Measurements from ENCODE around the gene KCNIP1.

The KCNIP1 gene

GRCh38 chr5:170715141-170715540, 211.3 kb downstream of the KCNIP1 start:
- no peak overlapping the region for H3K9ac ChIP-seq (ENCODE audit: low read length)
- H3F3A ChIP-seq (ENCODE audit: insufficient read depth), result no peaks in the 10 kb centered on the region
- no peak overlapping the region for H3K4me2 ChIP-seq (ENCODE audit: low read depth, low read length, poor library complexity, severe bottlenecking)
- no peak overlapping the region for H3K4me3 ChIP-seq (ENCODE audit: insufficient read depth, low read length, poor library complexity, severe bottlenecking)
- no peaks in the 10 kb centered on the region for H3K79me2 ChIP-seq (ENCODE audit: insufficient read depth, low read length)
- no peak overlapping the region for H2AFZ ChIP-seq (ENCODE audit: low read depth, low read length, severe bottlenecking)
- H3K36me3 ChIP-seq (ENCODE audit: low read length), result no peaks in the 10 kb centered on the region
- no peaks in the 10 kb centered on the region for H3K9me3 ChIP-seq (ENCODE audit: insufficient read depth, low read length)
- H3K9me2 ChIP-seq (replicated peaks; ENCODE audit: insufficient read depth, low read length), result no peaks in the 10 kb centered on the region
- TF ChIP-seq EZH2phosphoT487 (conservative IDR thresholded peaks at IDR 0.05; ENCODE audit: low read length) (no peak), CTCF (IDR thresholded peaks at IDR 0.05; ENCODE audit: insufficient read depth, low read length, poor library complexity, severe bottlenecking) (no peak)
- H3K27me3 ChIP-seq (ENCODE audit: low read length), result no peaks in the 10 kb centered on the region
- no peaks in the 10 kb centered on the region for H4K20me1 ChIP-seq (ENCODE audit: low read depth, low read length)
- no peak overlapping the region for H3K27ac ChIP-seq (ENCODE audit: low read depth, low read length)

DNA sequence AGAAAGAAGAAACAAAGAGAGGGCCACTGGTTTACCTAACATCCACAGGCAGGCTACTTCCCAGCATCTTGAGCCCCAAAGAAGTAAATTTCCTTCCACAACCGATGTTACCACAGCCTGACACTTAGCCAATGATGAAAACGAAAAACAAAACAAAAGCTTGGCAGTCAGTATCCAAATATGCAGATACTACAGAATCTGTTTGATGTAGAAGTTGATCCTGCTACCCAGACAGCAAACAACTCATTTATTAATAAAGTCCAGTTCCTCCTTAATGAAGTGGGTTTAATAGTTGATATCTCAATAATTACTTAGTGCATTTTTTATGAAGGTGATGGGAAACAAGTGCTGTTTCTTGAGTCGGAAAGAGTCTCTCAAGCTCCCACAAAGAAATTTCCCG, 212.6 kb downstream of the KCNIP1 start:
- Histone ChIP-seq H3K9me3 (ENCODE audit: insufficient read depth, low read length) (no peaks in the 10 kb centered on the region), H3K36me3 (ENCODE audit: low read length) (no peaks in the 10 kb centered on the region), H4K20me1 (ENCODE audit: low read depth, low read length) (no peaks in the 10 kb centered on the region), H3F3A (ENCODE audit: insufficient read depth) (no peaks in the 10 kb centered on the region), H3K27me3 (ENCODE audit: low read length) (no peaks in the 10 kb centered on the region), H3K4me2 (ENCODE audit: low read depth, low read length, poor library complexity, severe bottlenecking) (no peak overlapping the region), H2AFZ (ENCODE audit: low read depth, low read length, severe bottlenecking) (no peak overlapping the region), H3K27ac (ENCODE audit: low read depth, low read length) (no peak overlapping the region), H3K4me3 (ENCODE audit: insufficient read depth, low read length, poor library complexity, severe bottlenecking) (no peak overlapping the region), H3K9me2 (replicated peaks; ENCODE audit: insufficient read depth, low read length) (no peaks in the 10 kb centered on the region), H3K9ac (ENCODE audit: low read length) (no peak overlapping the region), H3K79me2 (ENCODE audit: insufficient read depth, low read length) (no peaks in the 10 kb centered on the region)
- no peak for TF ChIP-seq CTCF (IDR thresholded peaks at IDR 0.05; ENCODE audit: insufficient read depth, low read length, poor library complexity, severe bottlenecking)
- TF ChIP-seq EZH2phosphoT487 (conservative IDR thresholded peaks at IDR 0.05; ENCODE audit: low read length), result no peak

DNA sequence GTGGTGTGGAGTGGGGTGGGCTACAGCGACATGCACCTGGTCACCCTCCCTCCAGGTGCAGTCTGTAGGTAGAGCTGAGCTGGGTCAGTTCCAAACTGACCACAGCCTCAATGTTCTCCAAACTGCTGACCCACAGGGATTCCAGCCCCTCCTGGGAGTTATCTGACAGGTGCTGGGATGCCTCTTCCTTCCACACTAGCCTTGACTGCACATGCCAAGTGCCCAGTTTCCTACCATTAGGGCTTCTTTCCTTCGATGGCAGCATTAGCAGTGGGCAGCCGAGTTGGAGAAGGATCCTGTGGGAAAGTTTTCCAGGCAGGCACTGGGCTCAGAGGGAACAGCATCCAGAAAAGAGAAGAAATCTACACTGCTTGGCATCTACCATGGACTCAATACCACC, 215.7 kb downstream of the KCNIP1 start:
- H2AFZ ChIP-seq (ENCODE audit: low read depth, low read length, severe bottlenecking), result no peak overlapping the region
- H4K20me1 ChIP-seq (ENCODE audit: low read depth, low read length), result no peaks in the 10 kb centered on the region
- no peaks in the 10 kb centered on the region for H3K9me2 ChIP-seq (replicated peaks; ENCODE audit: insufficient read depth, low read length)
- no peaks in the 10 kb centered on the region for H3K79me2 ChIP-seq (ENCODE audit: insufficient read depth, low read length)
- TF ChIP-seq CTCF (IDR thresholded peaks at IDR 0.05; ENCODE audit: insufficient read depth, low read length, poor library complexity, severe bottlenecking) (no peak), EZH2phosphoT487 (conservative IDR thresholded peaks at IDR 0.05; ENCODE audit: low read length) (no peak)
- no peaks in the 10 kb centered on the region for H3K27me3 ChIP-seq (ENCODE audit: low read length)
- no peak overlapping the region for H3K9ac ChIP-seq (ENCODE audit: low read length)
- H3K9me3 ChIP-seq (ENCODE audit: insufficient read depth, low read length), result no peaks in the 10 kb centered on the region
- no peak overlapping the region for H3K4me2 ChIP-seq (ENCODE audit: low read depth, low read length, poor library complexity, severe bottlenecking)
- no peaks in the 10 kb centered on the region for H3F3A ChIP-seq (ENCODE audit: insufficient read depth)
- H3K27ac ChIP-seq (ENCODE audit: low read depth, low read length), result no peak overlapping the region
- H3K36me3 ChIP-seq (ENCODE audit: low read length), result no peaks in the 10 kb centered on the region
- H3K4me3 ChIP-seq (ENCODE audit: insufficient read depth, low read length, poor library complexity, severe bottlenecking), result no peak overlapping the region

DNA sequence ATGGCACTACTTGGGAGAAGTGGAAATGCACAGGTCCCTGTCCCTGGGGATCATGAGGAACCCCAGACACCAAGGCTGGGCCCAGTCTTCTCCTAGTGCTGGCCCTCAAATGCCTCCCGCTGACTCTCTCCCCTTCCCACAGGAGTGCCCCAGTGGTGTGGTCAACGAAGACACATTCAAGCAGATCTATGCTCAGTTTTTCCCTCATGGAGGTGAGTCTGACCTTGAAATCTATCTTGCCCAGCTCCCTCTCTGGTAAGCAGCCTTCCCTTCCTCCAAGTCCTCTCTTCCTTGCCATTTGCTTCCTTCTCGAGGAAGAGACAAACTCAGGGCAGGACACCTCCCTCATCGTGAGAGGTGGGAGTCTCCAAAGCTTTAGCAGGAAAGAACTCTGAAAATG, 216.4 kb downstream of the KCNIP1 start:
- Histone ChIP-seq H3F3A (ENCODE audit: insufficient read depth) (no peaks in the 10 kb centered on the region), H3K36me3 (ENCODE audit: low read length) (no peaks in the 10 kb centered on the region), H4K20me1 (ENCODE audit: low read depth, low read length) (no peaks in the 10 kb centered on the region), H3K4me3 (ENCODE audit: insufficient read depth, low read length, poor library complexity, severe bottlenecking) (no peak overlapping the region), H3K9me3 (ENCODE audit: insufficient read depth, low read length) (no peaks in the 10 kb centered on the region), H3K79me2 (ENCODE audit: insufficient read depth, low read length) (no peaks in the 10 kb centered on the region), H2AFZ (ENCODE audit: low read depth, low read length, severe bottlenecking) (no peak overlapping the region), H3K27me3 (ENCODE audit: low read length) (no peaks in the 10 kb centered on the region), H3K27ac (ENCODE audit: low read depth, low read length) (no peak overlapping the region), H3K9ac (ENCODE audit: low read length) (no peak overlapping the region), H3K4me2 (ENCODE audit: low read depth, low read length, poor library complexity, severe bottlenecking) (no peak overlapping the region), H3K9me2 (replicated peaks; ENCODE audit: insufficient read depth, low read length) (no peaks in the 10 kb centered on the region)
- TF ChIP-seq CTCF (IDR thresholded peaks at IDR 0.05; ENCODE audit: insufficient read depth, low read length, poor library complexity, severe bottlenecking) (no peak), EZH2phosphoT487 (conservative IDR thresholded peaks at IDR 0.05; ENCODE audit: low read length) (no peak)

All from SU-DHL-6 (cell line).